ENCODE results near the gene MRPL43. TPM values are rescaled to one million over a fixed set of nuclear protein-coding genes. Genes with fewer than 3 reads are reported as not detected.
A peak's percentile ranks its signal among the peaks of the same experiment; 100 is the strongest.

The MRPL43 gene
- total and polyA plus RNA-seq, 2 experiments from 2014 or later: 60.4 to 126 TPM

GRCh38 chr10:101019440-101019703 is 32.1 kb upstream of the MRPL43 start:
- no peaks in the 10 kb centered on the region; the same call in 2 of the 3 replicates for H3K36me3 Mint-ChIP-seq (ENCODE audit: low read depth)
- DNase-seq (ENCODE audit: low spot score) (no peak), ATAC-seq (no peak)
- H3K27me3 Mint-ChIP-seq (ENCODE audit: insufficient read depth, low read depth, poor library complexity): peaks cover 57% of the 10 kb centered on the region
- Histone ChIP-seq H2AFZ (no peak overlapping the region), H3K4me2 (peak overlapping the region; percentile 83; the same call in 1 of the 2 replicates), H4K20me1 (replicated peaks; ENCODE audit: insufficient read depth) (no peaks in the 10 kb centered on the region), H3K36me3 (ENCODE audit: insufficient read depth) (no peaks in the 10 kb centered on the region), H3K79me2 (replicated peaks; ENCODE audit: insufficient read depth) (no peaks in the 10 kb centered on the region), H3K4me1 (ENCODE audit: insufficient read depth) (peaks cover 9% of the 10 kb centered on the region; the same call in 1 of the 2 replicates), H3F3A (replicated peaks; ENCODE audit: low read depth) (no peaks in the 10 kb centered on the region), H3K4me3 (no peak overlapping the region), H3K27me3 (ENCODE audit: insufficient read depth) (peaks cover 61% of the 10 kb centered on the region), H3K27ac (ENCODE audit: low read depth) (no peak overlapping the region), H3K9me2 (ENCODE audit: insufficient read depth) (no peaks in the 10 kb centered on the region)
- H3K4me3 Mint-ChIP-seq: peak overlapping the region; percentile 42; the same call in 1 of the 3 replicates
- TF ChIP-seq ZNF331 (CRISPR knock-in tag; IDR thresholded peaks at IDR 0.05; ENCODE audit: low read depth) (no peak), EZH2phosphoT487 (IDR thresholded peaks at IDR 0.05; ENCODE audit: unreplicated experiment) (no peak), STAT1 (IDR thresholded peaks at IDR 0.05; ENCODE audit: unreplicated experiment) (no peak), CREB1 (CRISPR knock-in tag; IDR thresholded peaks at IDR 0.05; ENCODE audit: low read depth) (no peak)
- TF ChIP-seq, protein P1, sequence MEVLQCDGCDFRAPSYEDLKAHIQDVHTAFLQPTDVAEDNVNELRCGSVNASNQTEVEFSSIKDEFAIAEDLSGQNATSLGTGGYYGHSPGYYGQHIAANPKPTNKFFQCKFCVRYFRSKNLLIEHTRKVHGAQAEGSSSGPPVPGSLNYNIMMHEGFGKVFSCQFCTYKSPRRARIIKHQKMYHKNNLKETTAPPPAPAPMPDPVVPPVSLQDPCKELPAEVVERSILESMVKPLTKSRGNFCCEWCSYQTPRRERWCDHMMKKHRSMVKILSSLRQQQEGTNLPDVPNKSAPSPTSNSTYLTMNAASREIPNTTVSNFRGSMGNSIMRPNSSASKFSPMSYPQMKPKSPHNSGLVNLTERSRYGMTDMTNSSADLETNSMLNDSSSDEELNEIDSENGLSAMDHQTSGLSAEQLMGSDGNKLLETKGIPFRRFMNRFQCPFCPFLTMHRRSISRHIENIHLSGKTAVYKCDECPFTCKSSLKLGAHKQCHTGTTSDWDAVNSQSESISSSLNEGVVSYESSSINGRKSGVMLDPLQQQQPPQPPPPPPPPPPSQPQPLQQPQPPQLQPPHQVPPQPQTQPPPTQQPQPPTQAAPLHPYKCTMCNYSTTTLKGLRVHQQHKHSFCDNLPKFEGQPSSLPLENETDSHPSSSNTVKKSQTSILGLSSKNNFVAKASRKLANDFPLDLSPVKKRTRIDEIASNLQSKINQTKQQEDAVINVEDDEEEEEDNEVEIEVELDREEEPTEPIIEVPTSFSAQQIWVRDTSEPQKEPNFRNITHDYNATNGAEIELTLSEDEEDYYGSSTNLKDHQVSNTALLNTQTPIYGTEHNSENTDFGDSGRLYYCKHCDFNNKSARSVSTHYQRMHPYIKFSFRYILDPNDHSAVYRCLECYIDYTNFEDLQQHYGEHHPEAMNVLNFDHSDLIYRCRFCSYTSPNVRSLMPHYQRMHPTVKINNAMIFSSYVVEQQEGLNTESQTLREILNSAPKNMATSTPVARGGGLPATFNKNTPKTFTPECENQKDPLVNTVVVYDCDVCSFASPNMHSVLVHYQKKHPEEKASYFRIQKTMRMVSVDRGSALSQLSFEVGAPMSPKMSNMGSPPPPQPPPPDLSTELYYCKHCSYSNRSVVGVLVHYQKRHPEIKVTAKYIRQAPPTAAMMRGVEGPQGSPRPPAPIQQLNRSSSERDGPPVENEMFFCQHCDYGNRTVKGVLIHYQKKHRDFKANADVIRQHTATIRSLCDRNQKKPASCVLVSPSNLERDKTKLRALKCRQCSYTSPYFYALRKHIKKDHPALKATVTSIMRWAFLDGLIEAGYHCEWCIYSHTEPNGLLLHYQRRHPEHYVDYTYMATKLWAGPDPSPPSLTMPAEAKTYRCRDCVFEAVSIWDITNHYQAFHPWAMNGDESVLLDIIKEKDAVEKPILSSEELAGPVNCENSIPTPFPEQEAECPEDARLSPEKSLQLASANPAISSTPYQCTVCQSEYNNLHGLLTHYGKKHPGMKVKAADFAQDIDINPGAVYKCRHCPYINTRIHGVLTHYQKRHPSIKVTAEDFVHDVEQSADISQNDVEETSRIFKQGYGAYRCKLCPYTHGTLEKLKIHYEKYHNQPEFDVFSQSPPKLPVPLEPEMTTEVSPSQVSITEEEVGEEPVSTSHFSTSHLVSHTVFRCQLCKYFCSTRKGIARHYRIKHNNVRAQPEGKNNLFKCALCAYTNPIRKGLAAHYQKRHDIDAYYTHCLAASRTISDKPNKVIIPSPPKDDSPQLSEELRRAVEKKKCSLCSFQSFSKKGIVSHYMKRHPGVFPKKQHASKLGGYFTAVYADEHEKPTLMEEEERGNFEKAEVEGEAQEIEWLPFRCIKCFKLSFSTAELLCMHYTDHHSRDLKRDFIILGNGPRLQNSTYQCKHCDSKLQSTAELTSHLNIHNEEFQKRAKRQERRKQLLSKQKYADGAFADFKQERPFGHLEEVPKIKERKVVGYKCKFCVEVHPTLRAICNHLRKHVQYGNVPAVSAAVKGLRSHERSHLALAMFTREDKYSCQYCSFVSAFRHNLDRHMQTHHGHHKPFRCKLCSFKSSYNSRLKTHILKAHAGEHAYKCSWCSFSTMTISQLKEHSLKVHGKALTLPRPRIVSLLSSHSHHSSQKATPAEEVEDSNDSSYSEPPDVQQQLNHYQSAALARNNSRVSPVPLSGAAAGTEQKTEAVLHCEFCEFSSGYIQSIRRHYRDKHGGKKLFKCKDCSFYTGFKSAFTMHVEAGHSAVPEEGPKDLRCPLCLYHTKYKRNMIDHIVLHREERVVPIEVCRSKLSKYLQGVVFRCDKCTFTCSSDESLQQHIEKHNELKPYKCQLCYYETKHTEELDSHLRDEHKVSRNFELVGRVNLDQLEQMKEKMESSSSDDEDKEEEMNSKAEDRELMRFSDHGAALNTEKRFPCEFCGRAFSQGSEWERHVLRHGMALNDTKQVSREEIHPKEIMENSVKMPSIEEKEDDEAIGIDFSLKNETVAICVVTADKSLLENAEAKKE (CRISPR knock-in tag; IDR thresholded peaks at IDR 0.05): no peak
- TF ChIP-seq, protein P2, sequence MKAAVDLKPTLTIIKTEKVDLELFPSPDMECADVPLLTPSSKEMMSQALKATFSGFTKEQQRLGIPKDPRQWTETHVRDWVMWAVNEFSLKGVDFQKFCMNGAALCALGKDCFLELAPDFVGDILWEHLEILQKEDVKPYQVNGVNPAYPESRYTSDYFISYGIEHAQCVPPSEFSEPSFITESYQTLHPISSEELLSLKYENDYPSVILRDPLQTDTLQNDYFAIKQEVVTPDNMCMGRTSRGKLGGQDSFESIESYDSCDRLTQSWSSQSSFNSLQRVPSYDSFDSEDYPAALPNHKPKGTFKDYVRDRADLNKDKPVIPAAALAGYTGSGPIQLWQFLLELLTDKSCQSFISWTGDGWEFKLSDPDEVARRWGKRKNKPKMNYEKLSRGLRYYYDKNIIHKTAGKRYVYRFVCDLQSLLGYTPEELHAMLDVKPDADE (IDR thresholded peaks at IDR 0.05): no peak
- no peaks in the 10 kb centered on the region; the same call in 2 of the 3 replicates for H3K9me3 Mint-ChIP-seq
- no peak overlapping the region for H3K27ac Mint-ChIP-seq
- peaks cover 5% of the 10 kb centered on the region for H3K4me1 Mint-ChIP-seq
